Measurements from ENCODE around the gene GSC2.

The GSC2 gene

DNA sequence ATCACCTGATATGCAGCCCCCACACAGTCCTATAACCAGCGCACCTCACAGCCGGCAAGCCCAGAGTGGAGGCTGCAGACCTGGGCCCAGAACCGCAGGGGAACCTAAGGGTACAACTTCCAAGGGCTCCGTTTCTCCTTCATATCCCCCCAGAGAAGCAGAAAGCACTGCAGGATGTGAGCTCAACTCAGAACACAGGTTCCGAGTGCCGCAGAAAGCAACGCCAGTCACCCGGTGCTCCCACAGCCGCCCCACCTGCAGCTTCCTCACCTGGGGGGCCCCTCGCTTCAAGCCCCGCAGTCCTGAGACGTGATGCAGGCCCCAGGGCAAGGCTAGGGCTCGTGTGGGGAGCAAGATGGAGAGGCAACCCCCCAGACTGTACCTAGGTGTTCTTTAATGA lies 16.5 kb downstream of the GSC2 start:
- no peak overlapping the region for H3K4me3 ChIP-seq (ENCODE audit: low read depth, low read length)
- TF ChIP-seq, protein P1, sequence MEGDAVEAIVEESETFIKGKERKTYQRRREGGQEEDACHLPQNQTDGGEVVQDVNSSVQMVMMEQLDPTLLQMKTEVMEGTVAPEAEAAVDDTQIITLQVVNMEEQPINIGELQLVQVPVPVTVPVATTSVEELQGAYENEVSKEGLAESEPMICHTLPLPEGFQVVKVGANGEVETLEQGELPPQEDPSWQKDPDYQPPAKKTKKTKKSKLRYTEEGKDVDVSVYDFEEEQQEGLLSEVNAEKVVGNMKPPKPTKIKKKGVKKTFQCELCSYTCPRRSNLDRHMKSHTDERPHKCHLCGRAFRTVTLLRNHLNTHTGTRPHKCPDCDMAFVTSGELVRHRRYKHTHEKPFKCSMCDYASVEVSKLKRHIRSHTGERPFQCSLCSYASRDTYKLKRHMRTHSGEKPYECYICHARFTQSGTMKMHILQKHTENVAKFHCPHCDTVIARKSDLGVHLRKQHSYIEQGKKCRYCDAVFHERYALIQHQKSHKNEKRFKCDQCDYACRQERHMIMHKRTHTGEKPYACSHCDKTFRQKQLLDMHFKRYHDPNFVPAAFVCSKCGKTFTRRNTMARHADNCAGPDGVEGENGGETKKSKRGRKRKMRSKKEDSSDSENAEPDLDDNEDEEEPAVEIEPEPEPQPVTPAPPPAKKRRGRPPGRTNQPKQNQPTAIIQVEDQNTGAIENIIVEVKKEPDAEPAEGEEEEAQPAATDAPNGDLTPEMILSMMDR (IDR thresholded peaks at IDR 0.05; ENCODE audit: low read depth, low read length) = no peak

DNA sequence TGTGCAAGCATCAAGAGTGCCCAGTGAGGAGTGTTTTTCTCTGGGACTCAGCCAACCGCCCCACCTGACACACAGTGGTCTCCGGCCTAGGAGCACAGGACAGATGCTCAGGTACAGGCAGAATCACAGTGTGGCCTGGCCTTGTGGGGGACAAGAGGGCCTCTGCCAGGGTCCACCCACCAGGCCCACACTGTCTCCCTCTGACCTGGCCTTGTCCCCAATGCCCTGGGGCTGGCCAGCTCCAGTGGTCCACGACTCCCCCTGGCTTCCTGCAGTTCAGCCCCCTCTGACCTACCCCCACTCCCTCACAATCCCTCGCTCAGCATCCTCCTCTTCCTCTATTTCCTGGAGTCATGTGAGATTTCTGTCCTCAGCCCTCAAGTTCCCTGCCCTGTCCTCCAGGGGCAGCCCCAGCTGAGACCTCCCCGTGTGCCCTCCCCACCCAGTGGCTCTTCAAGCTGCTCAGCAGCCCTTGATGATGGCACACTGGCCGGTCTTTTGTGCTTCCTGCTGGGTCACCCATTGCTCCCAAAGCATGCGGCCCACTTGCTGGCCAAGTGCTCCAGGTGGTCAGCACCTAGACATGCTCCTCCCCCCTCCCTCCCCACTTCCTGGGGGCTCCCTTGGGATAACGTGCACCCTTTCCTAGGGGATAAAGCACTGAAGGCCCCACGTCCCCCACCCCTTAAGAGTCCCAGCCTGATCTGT lies 17.2 kb downstream of the GSC2 start:
- H3K4me3 ChIP-seq (ENCODE audit: low read depth, low read length) = no peak overlapping the region
- TF ChIP-seq, protein P1 (IDR thresholded peaks at IDR 0.05; ENCODE audit: low read depth, low read length) = no peak

DNA sequence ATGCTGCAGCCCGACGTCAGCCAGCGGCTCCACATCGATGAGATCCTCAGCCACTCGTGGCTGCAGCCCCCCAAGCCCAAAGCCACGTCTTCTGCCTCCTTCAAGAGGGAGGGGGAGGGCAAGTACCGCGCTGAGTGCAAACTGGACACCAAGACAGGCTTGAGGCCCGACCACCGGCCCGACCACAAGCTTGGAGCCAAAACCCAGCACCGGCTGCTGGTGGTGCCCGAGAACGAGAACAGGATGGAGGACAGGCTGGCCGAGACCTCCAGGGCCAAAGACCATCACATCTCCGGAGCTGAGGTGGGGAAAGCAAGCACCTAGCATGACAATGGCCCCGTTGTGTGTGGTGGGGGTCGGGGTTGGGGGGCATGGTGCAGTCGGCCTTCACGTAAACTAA lies 17.9 kb downstream of the GSC2 start:
- H3K4me3 ChIP-seq (ENCODE audit: low read depth, low read length) = no peak overlapping the region
- TF ChIP-seq, protein P1 (IDR thresholded peaks at IDR 0.05; ENCODE audit: low read depth, low read length) = no peak

DNA sequence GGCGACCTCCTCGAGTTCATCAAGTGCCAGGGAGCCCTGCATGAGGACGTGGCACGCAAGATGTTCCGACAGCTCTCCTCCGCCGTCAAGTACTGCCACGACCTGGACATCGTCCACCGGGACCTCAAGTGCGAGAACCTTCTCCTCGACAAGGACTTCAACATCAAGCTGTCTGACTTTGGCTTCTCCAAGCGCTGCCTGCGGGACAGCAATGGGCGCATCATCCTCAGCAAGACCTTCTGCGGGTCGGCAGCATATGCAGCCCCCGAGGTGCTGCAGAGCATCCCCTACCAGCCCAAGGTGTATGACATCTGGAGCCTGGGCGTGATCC lies 18.4 kb downstream of the GSC2 start:
- H3K4me3 ChIP-seq (ENCODE audit: low read depth, low read length) = no peak overlapping the region
- TF ChIP-seq, protein P1 (IDR thresholded peaks at IDR 0.05; ENCODE audit: low read depth, low read length) = no peak

DNA sequence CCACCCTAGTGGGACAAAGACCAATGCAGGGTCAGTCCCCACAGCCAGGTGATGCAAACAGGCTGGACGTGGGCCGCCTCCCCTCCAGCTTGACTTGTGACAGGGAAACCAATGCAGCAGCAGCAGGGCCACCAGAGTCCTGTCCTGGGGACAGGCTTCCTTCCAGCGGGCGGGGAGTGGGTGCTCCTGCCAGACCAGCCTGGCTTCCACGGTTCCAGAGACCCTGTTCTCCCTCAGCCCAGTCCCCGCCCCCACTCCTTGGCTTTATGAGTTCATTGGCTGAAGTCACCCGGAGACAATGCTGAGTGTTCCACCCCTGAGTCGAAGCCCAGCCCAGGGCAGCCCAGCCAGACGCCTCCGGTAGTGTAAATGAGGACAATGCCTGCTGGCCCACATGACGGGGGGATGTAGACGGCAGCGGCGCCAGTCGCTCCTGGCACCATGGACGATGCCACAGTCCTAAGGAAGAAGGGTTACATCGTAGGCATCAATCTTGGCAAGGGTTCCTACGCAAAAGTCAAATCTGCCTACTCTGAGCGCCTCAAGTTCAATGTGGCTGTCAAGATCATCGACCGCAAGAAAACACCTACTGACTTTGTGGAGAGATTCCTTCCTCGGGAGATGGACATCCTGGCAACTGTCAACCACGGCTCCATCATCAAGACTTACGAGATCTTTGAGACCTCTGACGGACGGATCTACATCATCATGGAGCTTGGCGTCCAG lies 19.0 kb downstream of the GSC2 start, which contains the start of gene TSSK2:
Gene TSSK2, plus strand, starts transcription at position 350 of the 726 bp plus-strand sequence. Its CDS starts 92 bp downstream, at position 442.
- no peak within 1 kb of the TSS for H3K4me3 ChIP-seq (ENCODE audit: low read depth, low read length)
- TF ChIP-seq, protein P1 (IDR thresholded peaks at IDR 0.05; ENCODE audit: low read depth, low read length) = no peak

DNA sequence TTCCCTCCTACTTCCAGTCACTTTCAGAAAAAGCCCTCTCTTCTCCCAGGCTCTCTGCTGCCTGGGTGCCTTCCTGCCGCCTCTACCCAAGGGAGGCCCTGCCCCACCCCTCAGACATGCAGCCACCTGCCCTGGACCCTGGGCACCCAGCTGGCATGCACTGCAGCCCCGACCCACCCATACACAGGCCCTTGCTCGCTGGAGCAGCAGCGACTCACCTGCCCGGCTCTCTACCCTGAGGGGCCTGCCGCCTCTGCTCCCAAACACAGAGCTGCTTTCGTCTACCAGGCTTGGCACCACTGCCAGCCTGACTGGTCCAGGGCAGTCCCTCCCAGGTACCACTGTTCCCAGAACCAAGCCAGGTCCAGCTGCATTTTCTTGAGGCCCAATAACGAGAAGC lies 20.2 kb downstream of the GSC2 start:
- TF ChIP-seq, protein P1 (IDR thresholded peaks at IDR 0.05; ENCODE audit: low read depth, low read length) = no peak
- H3K4me3 ChIP-seq (ENCODE audit: low read depth, low read length) = no peak overlapping the region
